SK-N-SH (cell line): Measurements from ENCODE around the gene DAGLA. TPM values are rescaled to one million over a fixed set of nuclear protein-coding genes. Genes with fewer than 3 reads are reported as not detected.

Experiments used
- CTCF ChIA-PET: fragments of 300-600, 350-600 bp; formaldehyde crosslinking; extraction: SDS; loops from one replicate; lab custom pipeline; 2021; lab: Yijun Ruan, JAX
- POLR2A ChIA-PET: fragments of 350-600 bp; sonication (Branson Sonifier 250); formaldehyde crosslinking; extraction: SDS; loops from one replicate; lab custom pipeline; 2020; ENCODE audit warnings: antibody characterized with exemption, inconsistent platforms; lab: Yijun Ruan, JAX
- DNase-seq: peaks from one replicate; pipeline ENCODE4 v3.0.0; 2012
- H2AFZ ChIP-seq: fragments of 200-600 bp; sonication (generic); 2 replicates; pipeline ENCODE4 v1.8.1; 2016; ENCODE audit warnings: antibody characterized with exemption, mild to moderate bottlenecking, low read depth
- H3F3A ChIP-seq: fragments of 200-600 bp; sonication (generic); replicated peaks from 2 replicates; pipeline ENCODE3; 2016; ENCODE audit warnings: antibody characterized with exemption, mild to moderate bottlenecking; ENCODE audit not compliant: insufficient read depth
- H3K27ac ChIP-seq, 2 experiments: fragments of 200-500 bp in 1 of 2; fragments of 200-600 bp in 1 of 2; sonication (Bioruptor generic) in 1 of 2; sonication (generic), shearing (Covaris generic) in 1 of 2; 2 replicates each; pipeline versions ENCODE4 v1.5.1 to v1.6.1; 2014 to 2016; ENCODE audit warnings: low read depth in 2 of 2, inconsistent platforms in 1 of 2, low read length in 1 of 2, mild to moderate bottlenecking in 1 of 2, mixed read lengths in 1 of 2
- H3K27me3 ChIP-seq: fragments of 200-600 bp; sonication (generic), shearing (Covaris generic); 2 replicates; pipeline ENCODE4 v1.6.1; 2016; ENCODE audit warnings: mixed run types; ENCODE audit not compliant: insufficient read depth
- H3K36me3 ChIP-seq, 2 experiments: fragments of 200-500 bp in 1 of 2; fragments of 200-600 bp in 1 of 2; sonication (Bioruptor generic) in 1 of 2; sonication (generic) in 1 of 2; replicated peaks in 1 of 2; 2 replicates each; pipeline versions ENCODE3 to v1.5.1; 2014 to 2016; ENCODE audit warnings: low read length in 1 of 2, mild to moderate bottlenecking in 1 of 2; ENCODE audit not compliant: insufficient read depth in 2 of 2, control insufficient read depth in 1 of 2
- H3K4me1 ChIP-seq, 2 experiments: fragments of 200-500 bp in 1 of 2; fragments of 200-600 bp in 1 of 2; sonication (Bioruptor generic) in 1 of 2; sonication (generic), shearing (Covaris generic) in 1 of 2; 2 replicates each; pipeline versions ENCODE4 v1.5.1 to v1.6.1; 2014 to 2016; ENCODE audit warnings: low read depth in 1 of 2, low read length in 1 of 2, mixed run types in 1 of 2; ENCODE audit not compliant: insufficient read depth in 2 of 2, control insufficient read depth in 1 of 2
- H3K4me2 ChIP-seq: fragments of 200-600 bp; sonication (generic), shearing (Covaris generic); 2 replicates; pipeline ENCODE4 v1.6.1; 2017; ENCODE audit warnings: mixed run types
- H3K4me3 ChIP-seq, 2 experiments: fragments of 200-500 bp in 1 of 2; fragments of 200-600 bp in 1 of 2; sonication (Bioruptor generic) in 1 of 2; sonication (generic), shearing (Covaris generic) in 1 of 2; 2 replicates each; pipeline versions ENCODE4 v1.5.1 to v1.8.1; 2014 to 2016; ENCODE audit warnings: low read depth in 2 of 2, inconsistent platforms in 1 of 2, low read length in 1 of 2, mild to moderate bottlenecking in 1 of 2, mixed read lengths in 1 of 2, moderate library complexity in 1 of 2
- H3K79me2 ChIP-seq: fragments of 200-600 bp; sonication (generic); 2 replicates; pipeline ENCODE4 v1.8.1; 2017; ENCODE audit warnings: mild to moderate bottlenecking; ENCODE audit not compliant: insufficient read depth
- H3K9ac ChIP-seq: fragments of 200-600 bp; sonication (generic); 2 replicates; pipeline ENCODE4 v1.6.1; 2017; ENCODE audit warnings: mixed run types
- H3K9me2 ChIP-seq: fragments of 200-600 bp; sonication (generic); 2 replicates; pipeline ENCODE4 v1.6.1; 2017; ENCODE audit warnings: mixed run types
- H3K9me3 ChIP-seq: fragments of 200-600 bp; sonication (generic); 2 replicates; pipeline ENCODE4 v1.6.1; 2017; ENCODE audit warnings: mixed run types, mild to moderate bottlenecking, moderate library complexity
- H4K20me1 ChIP-seq: fragments of 200-600 bp; sonication (generic); 2 replicates; pipeline ENCODE4 v1.6.1; 2017; ENCODE audit warnings: mild to moderate bottlenecking, mixed run types; ENCODE audit not compliant: insufficient read depth
- ELF1 ChIP-seq: IDR thresholded peaks from 2 replicates; pipeline ENCODE4 v1.4.0; 2012
- EP300 ChIP-seq, 2 experiments: IDR thresholded peaks; 2 replicates each; pipeline versions ENCODE4 v1.4.0 to v1.6.1; 2012; ENCODE audit warnings: borderline replicate concordance in 1 of 2, low read depth in 1 of 2, low read length in 1 of 2
- EZH2phosphoT487 ChIP-seq: fragments of 200-600 bp; sonication (generic); IDR thresholded peaks from 2 replicates; pipeline ENCODE4 v1.6.1; 2017; ENCODE audit warnings: low read depth, mixed run types, mild to moderate bottlenecking, antibody characterized with exemption, moderate library complexity, borderline replicate concordance
- FOXM1 ChIP-seq: IDR thresholded peaks from 2 replicates; pipeline ENCODE4 v1.4.0; 2012; ENCODE audit warnings: low read depth, mild to moderate bottlenecking
- MEF2A ChIP-seq: IDR thresholded peaks from 2 replicates; pipeline ENCODE4 v1.4.0; 2012; ENCODE audit warnings: low read depth, borderline replicate concordance
- MXI1 ChIP-seq: IDR thresholded peaks from 2 replicates; pipeline ENCODE4 v1.6.1; 2012; ENCODE audit warnings: mild to moderate bottlenecking, low read depth, low read length, improper control_type of control experiment
- NRF1 ChIP-seq: IDR thresholded peaks from 2 replicates; pipeline ENCODE4 v1.6.1; 2012; ENCODE audit warnings: low read depth, mild to moderate bottlenecking, low read length
- PBX3 ChIP-seq: IDR thresholded peaks from 2 replicates; pipeline ENCODE4; 2012
- POLR2AphosphoS5 ChIP-seq: IDR thresholded peaks from 2 replicates; pipeline ENCODE4 v1.6.1; 2012; ENCODE audit warnings: low read depth, low read length
- RAD21 ChIP-seq: IDR thresholded peaks from 2 replicates; pipeline ENCODE4 v1.6.1; 2012; ENCODE audit warnings: mild to moderate bottlenecking, low read length
- RCOR1 ChIP-seq: fragments of 150-350 bp; IDR thresholded peaks from 2 replicates; pipeline ENCODE4 v1.6.1; 2017; ENCODE audit warnings: antibody characterized with exemption, low read length
- SIN3A ChIP-seq: IDR thresholded peaks from 2 replicates; pipeline ENCODE4 v1.6.1; 2012; ENCODE audit warnings: low read depth, mild to moderate bottlenecking, low read length, moderate library complexity, borderline replicate concordance
- TCF12 ChIP-seq: IDR thresholded peaks from 2 replicates; pipeline ENCODE4 v1.4.0; 2012
- USF1 ChIP-seq: IDR thresholded peaks from 2 replicates; pipeline ENCODE4 v1.4.0; 2012; ENCODE audit warnings: low read depth, borderline replicate concordance
- USF2 ChIP-seq: fragments of 150-350 bp; IDR thresholded peaks from 2 replicates; pipeline ENCODE4 v1.6.1; 2017; ENCODE audit warnings: antibody characterized with exemption, low read length, low read depth, borderline replicate concordance
- ZBTB33 ChIP-seq: IDR thresholded peaks from 2 replicates; pipeline ENCODE4 v1.4.0; 2012; ENCODE audit warnings: low read depth, borderline replicate concordance
- WGBS: methylation state at CpG from one replicate; pipeline ENCODE4 v1.1.6; 2017; ENCODE audit warnings: low lambda C conversion rate; 5-methylcytosine and 5-hydroxymethylcytosine counted together
- polyA plus RNA-seq, 3 experiments: library from polyadenylated mRNA; depleted of rRNA; stranded (reverse); fragments of >200 nt; gene quantifications; 2 replicates each; pipeline ENCODE4 v1.2.3, GENCODE V29; 2012

Gene DAGLA
- polyA plus RNA-seq, 1 of the 3 experiments (the other 2 are of a cell fraction): 3.3 TPM

- TF ChIP-seq FOXM1 (no peak), TCF12 (no peak), ZBTB33 (no peak), EP300 (IDR thresholded peaks at IDR 0.05; ENCODE audit: borderline replicate concordance in 1 of 2, low read depth in 1 of 2, low read length in 1 of 2) (no peak), ELF1 (no peak), POLR2AphosphoS5 (no peak), MXI1 (no peak), RAD21 (no peak), EZH2phosphoT487 (no peak), USF1 (no peak), USF2 (no peak), RCOR1 (no peak), MEF2A (no peak), SIN3A (no peak), PBX3 (no peak), NRF1 (no peak)
- TF ChIP-seq, all 33 proteins: peak for 0
- Histone ChIP-seq H4K20me1 (no peaks in the 10 kb centered on the region), H3K4me2 (no peak overlapping the region), H3K9ac (no peak overlapping the region), H3K27ac (no peak overlapping the region), H3K9me2 (no peaks in the 10 kb centered on the region), H3K27me3 (no peaks in the 10 kb centered on the region), H3K9me3 (no peaks in the 10 kb centered on the region), H3K36me3 (peaks cover 0 to 17% of the 10 kb centered on the region in 2 experiments), H3F3A (no peaks in the 10 kb centered on the region), H3K4me1 (peaks cover 0 to under 1% of the 10 kb centered on the region in 2 experiments; a peak in 1 of 4 replicates), H3K79me2 (no peaks in the 10 kb centered on the region), H2AFZ (no peak overlapping the region), H3K4me3 (no peak overlapping the region)
- ChIA-PET POLR2A (no interaction called here), CTCF (interaction anchor here (0.8 to 1.6 kb wide), 2 partner anchors 46 to 62 kb away, joined by 3 read pairs; partner anchors contain the start of gene DAGLA)
- WGBS: 92% methylated on average over 7 of the region's 7 CpGs
- no peak for DNase-seq
Observed at GRCh38 chr11:61742391-61742790, 62.2 kb downstream of the DAGLA start.
